ENCODE measurements around the gene UBR1.
"Not testable (repeated sequence)": the region's sequence is repeated elsewhere in the genome, so short reads cannot be mapped to it uniquely, and the experiment has no call there.

GRCh38 chr15:42979113-42979512, 126.7 kb downstream of the UBR1 start:
- TF ChIP-seq CTCF (IDR thresholded peaks at IDR 0.05; ENCODE audit: low read length); EZH2 (IDR thresholded peaks at IDR 0.05; ENCODE audit: borderline replicate concordance, low read length): not testable (repeated sequence)
